ENCODE results near the gene CCDC138. TPM values are rescaled to one million over a fixed set of nuclear protein-coding genes. Genes with fewer than 3 reads are reported as not detected.
"Not testable (repeated sequence)": the region's sequence is repeated elsewhere in the genome, so short reads cannot be mapped to it uniquely, and the experiment has no call there.

CCDC138 gene
- total RNA-seq = 12.0 TPM

- peak; percentile 95 for DNase-seq
Measured at GRCh38 chr2:108786354-108787215, at the start of gene CCDC138. Gene CCDC138 (plus strand): TSS chr2:108786771. CDS start chr2:108786823, 52 bp downstream.

- DNase-seq = not testable (repeated sequence)
Measured at GRCh38 chr2:108757973-108758372, 28.6 kb upstream of the CCDC138 start.

GRCh38 chr2:108762618-108763017 is 24.0 kb upstream of the CCDC138 start:
- DNase-seq = not testable (repeated sequence)

- not testable (repeated sequence) for DNase-seq
Measured at GRCh38 chr2:108766671-108767070, 19.9 kb upstream of the CCDC138 start.

GRCh38 chr2:108767859-108768258 is 18.7 kb upstream of the CCDC138 start:
- DNase-seq = not testable (repeated sequence)

- DNase-seq = no peak
Measured at GRCh38 chr2:108776475-108776874, 10.1 kb upstream of the CCDC138 start.

GRCh38 chr2:108778857-108779256 is 7.7 kb upstream of the CCDC138 start:
- DNase-seq = no peak

- DNase-seq = no peak
Measured at GRCh38 chr2:108786008-108786353, 590 bp upstream of the CCDC138 start.

GRCh38 chr2:108787216-108787541 is 608 bp downstream of the CCDC138 start:
- DNase-seq = no peak

GRCh38 chr2:108803045-108803736 is 16.6 kb downstream of the CCDC138 start:
- DNase-seq = no peak

GRCh38 chr2:108805032-108805431 is 18.5 kb downstream of the CCDC138 start:
- DNase-seq = no peak

- no peak for DNase-seq
Measured at GRCh38 chr2:108805782-108806181, 19.2 kb downstream of the CCDC138 start.

- DNase-seq = no peak
Measured at GRCh38 chr2:108806371-108807113, 20.0 kb downstream of the CCDC138 start.

GRCh38 chr2:108809936-108810335 is 23.4 kb downstream of the CCDC138 start:
- DNase-seq = no peak

GRCh38 chr2:108810993-108811957 is 24.7 kb downstream of the CCDC138 start:
- DNase-seq = no peak

GRCh38 chr2:108813732-108814131 is 27.2 kb downstream of the CCDC138 start:
- no peak for DNase-seq

- no peak for DNase-seq
Measured at GRCh38 chr2:108820482-108820881, 33.9 kb downstream of the CCDC138 start.

- no peak for DNase-seq
Measured at GRCh38 chr2:108823286-108823685, 36.7 kb downstream of the CCDC138 start.

GRCh38 chr2:108824316-108825070 is 37.9 kb downstream of the CCDC138 start:
- DNase-seq = no peak

GRCh38 chr2:108825254-108825653 is 38.7 kb downstream of the CCDC138 start:
- no peak for DNase-seq

GRCh38 chr2:108825736-108826135 is 39.2 kb downstream of the CCDC138 start:
- no peak for DNase-seq
